COLO668 (cell line): Measurements from ENCODE around the gene BNIP5.

Experiments
- DNase-seq: peaks from one replicate; lab custom pipeline; 2025; ENCODE audit not compliant: unreplicated experiment; lab: John Stamatoyannopoulos, UW

The BNIP5 gene

DNA sequence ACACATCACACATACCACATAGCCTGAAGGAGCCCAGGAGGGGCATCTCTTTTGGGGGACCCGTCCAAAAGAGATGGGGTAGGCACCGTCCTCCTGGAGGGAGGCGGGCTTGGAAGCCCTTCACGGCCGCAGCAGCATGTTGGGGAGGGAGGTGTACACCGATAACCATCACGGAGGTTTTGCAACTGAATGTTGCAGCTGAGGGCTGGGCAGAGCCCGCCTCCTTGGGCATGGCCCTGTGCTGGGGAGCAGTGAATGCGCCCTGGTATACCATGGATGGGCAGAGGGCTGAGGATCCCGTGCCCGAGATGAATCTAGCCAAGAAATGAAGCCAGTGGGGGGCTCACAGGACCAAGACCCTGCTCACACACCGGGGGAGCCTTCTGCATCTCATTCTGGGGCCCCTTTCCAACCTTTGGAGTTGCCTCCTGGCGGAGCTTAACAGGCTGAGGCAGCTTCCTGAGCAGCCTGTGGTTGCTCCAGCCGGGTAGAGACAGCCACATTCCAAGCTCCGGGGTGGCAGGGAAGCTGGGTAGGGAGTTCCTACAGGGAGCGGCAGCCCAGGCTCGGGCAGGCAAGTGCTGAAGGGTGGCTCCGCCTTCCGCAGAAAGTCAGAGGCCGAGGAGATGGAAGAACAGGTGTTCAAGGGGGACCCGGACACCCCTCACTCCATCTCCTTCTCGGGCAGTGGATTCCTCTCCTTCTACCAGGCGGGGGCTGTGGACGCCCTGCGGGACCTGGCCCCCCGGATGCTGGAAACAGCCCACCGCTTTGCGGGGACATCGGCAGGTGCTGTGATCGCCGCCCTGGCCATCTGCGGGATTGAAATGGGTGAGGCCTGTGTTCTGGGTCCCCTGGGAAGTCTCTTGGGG is 66.6 kb downstream of the BNIP5 start, which contains the start of gene PNPLA1:
PNPLA1 (plus strand) TSS at position 227 of the 872 bp plus-strand sequence; CDS start at position 627, 400 bp downstream.
- DNase-seq = no peak

DNA sequence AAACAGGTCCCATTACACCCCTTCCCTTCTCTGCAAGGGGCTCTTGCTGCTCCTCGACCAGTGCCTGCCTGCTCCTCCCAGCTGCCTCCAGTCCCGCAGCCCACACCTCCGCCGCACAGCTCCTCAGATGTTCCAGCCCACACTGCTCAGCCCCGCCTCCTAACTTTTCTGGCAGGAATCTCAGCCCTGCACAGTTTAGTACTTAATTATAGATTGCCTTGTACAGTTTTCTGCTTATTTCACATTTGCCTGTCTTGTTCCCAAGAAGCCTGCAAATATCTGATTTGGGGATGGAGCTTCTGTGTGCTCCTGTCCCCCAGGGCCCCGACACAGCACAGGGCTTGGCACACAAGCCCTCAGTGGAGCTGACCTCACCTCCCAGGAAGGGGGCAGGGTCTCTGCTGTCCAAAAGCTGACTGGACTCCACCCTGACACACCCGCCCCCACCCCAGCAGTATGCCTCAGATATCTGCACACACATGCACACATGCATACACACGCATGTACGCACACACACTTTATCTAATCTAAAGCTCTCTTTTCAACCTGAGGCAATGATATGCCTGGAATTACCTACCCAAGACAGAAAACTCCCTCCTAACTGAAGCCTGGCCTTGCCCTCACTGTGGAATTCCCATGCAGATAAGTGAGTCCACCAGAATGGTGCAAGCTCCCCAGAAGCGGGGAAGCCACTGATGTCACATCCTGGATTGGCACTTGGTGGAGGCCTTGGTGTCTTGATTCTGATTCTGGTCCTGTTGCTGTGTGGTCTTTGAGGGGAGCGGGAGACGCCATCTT is 68.0 kb downstream of the BNIP5 start:
- DNase-seq = no peak

DNA sequence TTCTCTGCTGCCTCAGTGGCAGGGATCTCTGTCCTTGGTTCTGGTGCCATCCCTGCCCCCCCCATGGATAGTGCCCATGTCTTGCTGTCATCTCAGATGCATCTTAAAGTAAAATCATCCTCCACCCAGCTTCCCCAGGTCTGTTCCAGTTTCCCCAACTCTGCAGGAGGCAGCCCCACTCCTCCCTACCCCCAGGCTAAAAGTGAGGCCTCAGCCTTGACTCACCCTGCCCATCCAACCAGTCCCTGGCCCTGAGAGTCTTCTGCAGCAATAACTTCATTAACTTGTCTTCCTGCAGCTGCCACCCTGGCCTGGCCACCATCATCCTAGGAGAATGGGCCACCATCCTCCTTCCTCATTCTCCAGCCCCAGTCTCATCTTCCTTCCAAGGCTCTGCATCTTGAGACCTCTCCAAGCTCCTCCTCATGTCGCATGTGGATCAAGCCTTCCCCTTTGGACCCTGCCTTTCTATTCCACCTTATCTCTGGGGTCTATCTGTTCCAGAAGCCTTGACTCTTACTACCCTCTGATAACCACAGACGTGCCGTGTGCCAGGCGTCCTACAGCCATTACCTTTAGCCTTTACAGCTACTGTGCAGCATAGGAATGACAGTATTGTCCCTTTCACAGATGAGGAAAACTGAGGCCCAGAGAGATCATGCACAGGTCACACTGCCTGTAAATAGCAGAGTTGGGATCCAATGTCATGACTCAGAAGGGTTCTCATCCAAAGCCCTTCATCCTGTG is 68.8 kb downstream of the BNIP5 start:
- DNase-seq = no peak

DNA sequence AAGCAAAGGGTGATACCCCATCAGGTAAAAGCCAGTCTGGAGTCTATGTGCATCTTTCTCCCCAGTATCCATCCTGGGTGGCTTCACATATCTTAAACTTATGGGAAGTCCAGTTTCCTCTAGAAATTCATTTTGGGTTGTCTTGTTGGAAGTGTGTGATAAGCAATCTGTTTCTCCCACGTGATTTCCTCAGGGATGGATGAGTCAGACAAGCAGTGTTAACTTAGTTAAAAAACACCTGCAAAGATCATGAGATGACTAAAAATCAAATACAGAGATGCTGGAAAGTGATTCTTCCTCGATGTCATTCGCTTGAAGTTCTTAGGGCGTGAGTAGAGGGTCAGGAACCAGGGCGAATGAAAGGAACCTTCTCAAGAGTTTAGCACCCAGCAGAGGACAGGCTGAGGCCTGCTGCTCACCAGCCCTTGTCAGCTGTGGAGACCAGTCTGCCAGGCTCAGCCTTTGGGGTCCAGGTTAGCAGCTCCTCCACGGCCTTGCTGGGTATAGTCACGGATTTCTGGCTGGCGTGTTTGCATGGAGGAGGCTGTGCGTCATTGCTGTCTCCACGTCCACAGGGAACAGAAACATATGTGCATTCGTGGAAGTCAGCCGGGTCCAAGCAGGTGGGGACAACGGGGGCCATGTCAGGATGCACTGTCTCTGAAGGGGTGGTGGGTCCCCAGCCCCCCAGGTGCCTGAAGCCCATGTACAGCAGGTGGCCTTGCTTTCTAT is 69.6 kb downstream of the BNIP5 start:
- DNase-seq = no peak
